ENCODE data around the gene MTMR11. TPM values are rescaled to one million over a fixed set of nuclear protein-coding genes. Genes with fewer than 3 reads are reported as not detected.
A peak's percentile ranks its signal among the peaks of the same experiment; 100 is the strongest.

MTMR11 gene
- total and polyA plus RNA-seq, 2 of the 13 experiments (the other 11 are each of a cell fraction or from before 2014, with no cell fraction given) = 0.49 to 2.8 TPM

DNA sequence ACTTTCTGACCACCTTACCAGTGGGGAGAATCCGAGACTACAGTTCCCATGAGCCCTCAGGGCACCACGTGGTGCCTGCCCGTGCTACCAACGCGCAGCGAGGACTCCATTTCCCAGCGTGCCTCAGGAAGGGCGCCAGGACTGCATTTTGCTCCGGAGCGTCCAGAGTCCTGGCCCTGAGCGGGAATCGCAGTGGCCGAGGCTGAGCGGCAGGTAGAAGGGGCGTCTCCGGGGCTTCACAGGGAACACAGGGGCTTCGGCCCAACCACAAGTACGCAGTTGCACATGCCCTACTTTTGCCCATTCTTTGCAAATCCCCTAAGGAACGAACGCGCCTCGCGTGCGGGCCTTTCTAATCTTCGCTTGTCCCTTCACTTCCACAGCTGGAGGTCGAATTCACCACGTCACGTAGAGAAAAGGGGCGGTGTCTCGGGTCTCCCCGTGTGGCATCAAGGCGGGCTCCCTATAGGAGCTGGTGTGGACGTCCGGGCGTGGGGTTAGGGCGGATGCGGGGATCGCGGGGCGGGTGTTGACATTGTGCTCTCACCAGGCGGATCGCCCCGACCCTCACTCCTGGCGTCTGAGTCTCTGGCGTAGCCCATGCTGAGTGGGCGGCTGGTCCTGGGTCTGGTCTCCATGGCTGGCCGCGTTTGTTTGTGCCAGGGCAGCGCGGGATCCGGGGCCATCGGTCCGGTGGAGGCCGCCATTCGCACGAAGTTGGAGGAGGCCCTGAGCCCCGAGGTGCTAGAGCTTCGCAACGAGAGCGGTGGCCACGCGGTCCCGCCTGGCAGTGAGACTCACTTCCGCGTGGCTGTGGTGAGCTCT lies 37.0 kb downstream of the MTMR11 start, which contains the start of gene BOLA1 (continued):
- TF ChIP-seq HNF4A (CRISPR knock-in tag; IDR thresholded peaks at IDR 0.05) (peak; percentile 74), ZNF143 (CRISPR knock-in tag; IDR thresholded peaks at IDR 0.05) (peak; percentile 98), NFYC (CRISPR knock-in tag; IDR thresholded peaks at IDR 0.05) (peak; percentile 72), NFKB2 (CRISPR knock-in tag; IDR thresholded peaks at IDR 0.05; ENCODE audit: borderline replicate concordance) (no peak), MYNN (CRISPR knock-in tag; IDR thresholded peaks at IDR 0.05; ENCODE audit: low read depth) (no peak), ELF1 (CRISPR knock-in tag; IDR thresholded peaks at IDR 0.05) (peak; percentile 80), HDAC2 (CRISPR knock-in tag; IDR thresholded peaks at IDR 0.05) (peak; percentile 28; the same call in 1 of the 2 replicates), TAF1 (CRISPR knock-in tag; IDR thresholded peaks at IDR 0.05) (peak; percentile 54; the same call in 1 of the 2 replicates), MED1 (CRISPR knock-in tag; IDR thresholded peaks at IDR 0.05) (peak; percentile 19; the same call in 1 of the 2 replicates), KAT2B (IDR thresholded peaks at IDR 0.05; ENCODE audit: borderline replicate concordance, low read depth, low read length) (no peak), HNRNPLL (IDR thresholded peaks at IDR 0.05; ENCODE audit: low read depth, low read length, poor library complexity, severe bottlenecking) (peak; percentile 29), ZNF430 (CRISPR knock-in tag; IDR thresholded peaks at IDR 0.05) (0 out of 2 replicates have a peak, but pooled peaks have one; percentile 42), HNRNPH1 (optimal IDR thresholded peaks at IDR 0.05; ENCODE audit: low read depth, low read length) (no peak), TOE1 (CRISPR knock-in tag; IDR thresholded peaks at IDR 0.05) (no peak), ZNF264 (CRISPR knock-in tag; IDR thresholded peaks at IDR 0.05) (no peak), TBX2 (CRISPR knock-in tag; IDR thresholded peaks at IDR 0.05; ENCODE audit: borderline replicate concordance) (peak; percentile 50; the same call in 1 of the 2 replicates), NCOA2 (CRISPR knock-in tag; IDR thresholded peaks at IDR 0.05) (peak; percentile 29; the same call in 1 of the 2 replicates), ZNF331 (CRISPR knock-in tag; IDR thresholded peaks at IDR 0.05) (peak; percentile 58; the same call in 1 of the 2 replicates), GTF3A (CRISPR knock-in tag; conservative IDR thresholded peaks at IDR 0.05) (no peak)
- TF ChIP-seq, protein P1, sequence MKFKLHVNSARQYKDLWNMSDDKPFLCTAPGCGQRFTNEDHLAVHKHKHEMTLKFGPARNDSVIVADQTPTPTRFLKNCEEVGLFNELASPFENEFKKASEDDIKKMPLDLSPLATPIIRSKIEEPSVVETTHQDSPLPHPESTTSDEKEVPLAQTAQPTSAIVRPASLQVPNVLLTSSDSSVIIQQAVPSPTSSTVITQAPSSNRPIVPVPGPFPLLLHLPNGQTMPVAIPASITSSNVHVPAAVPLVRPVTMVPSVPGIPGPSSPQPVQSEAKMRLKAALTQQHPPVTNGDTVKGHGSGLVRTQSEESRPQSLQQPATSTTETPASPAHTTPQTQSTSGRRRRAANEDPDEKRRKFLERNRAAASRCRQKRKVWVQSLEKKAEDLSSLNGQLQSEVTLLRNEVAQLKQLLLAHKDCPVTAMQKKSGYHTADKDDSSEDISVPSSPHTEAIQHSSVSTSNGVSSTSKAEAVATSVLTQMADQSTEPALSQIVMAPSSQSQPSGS (CRISPR knock-in tag; IDR thresholded peaks at IDR 0.05) = peak; percentile 75
- TF ChIP-seq, protein P2, sequence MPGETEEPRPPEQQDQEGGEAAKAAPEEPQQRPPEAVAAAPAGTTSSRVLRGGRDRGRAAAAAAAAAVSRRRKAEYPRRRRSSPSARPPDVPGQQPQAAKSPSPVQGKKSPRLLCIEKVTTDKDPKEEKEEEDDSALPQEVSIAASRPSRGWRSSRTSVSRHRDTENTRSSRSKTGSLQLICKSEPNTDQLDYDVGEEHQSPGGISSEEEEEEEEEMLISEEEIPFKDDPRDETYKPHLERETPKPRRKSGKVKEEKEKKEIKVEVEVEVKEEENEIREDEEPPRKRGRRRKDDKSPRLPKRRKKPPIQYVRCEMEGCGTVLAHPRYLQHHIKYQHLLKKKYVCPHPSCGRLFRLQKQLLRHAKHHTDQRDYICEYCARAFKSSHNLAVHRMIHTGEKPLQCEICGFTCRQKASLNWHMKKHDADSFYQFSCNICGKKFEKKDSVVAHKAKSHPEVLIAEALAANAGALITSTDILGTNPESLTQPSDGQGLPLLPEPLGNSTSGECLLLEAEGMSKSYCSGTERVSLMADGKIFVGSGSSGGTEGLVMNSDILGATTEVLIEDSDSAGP (CRISPR knock-in tag; IDR thresholded peaks at IDR 0.05; ENCODE audit: borderline replicate concordance) = peak; percentile 59; the same call in 1 of the 2 replicates
- TF ChIP-seq, protein P3, sequence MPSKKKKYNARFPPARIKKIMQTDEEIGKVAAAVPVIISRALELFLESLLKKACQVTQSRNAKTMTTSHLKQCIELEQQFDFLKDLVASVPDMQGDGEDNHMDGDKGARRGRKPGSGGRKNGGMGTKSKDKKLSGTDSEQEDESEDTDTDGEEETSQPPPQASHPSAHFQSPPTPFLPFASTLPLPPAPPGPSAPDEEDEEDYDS (CRISPR knock-in tag; IDR thresholded peaks at IDR 0.05) = peak; percentile 53
- TF ChIP-seq, protein P4, sequence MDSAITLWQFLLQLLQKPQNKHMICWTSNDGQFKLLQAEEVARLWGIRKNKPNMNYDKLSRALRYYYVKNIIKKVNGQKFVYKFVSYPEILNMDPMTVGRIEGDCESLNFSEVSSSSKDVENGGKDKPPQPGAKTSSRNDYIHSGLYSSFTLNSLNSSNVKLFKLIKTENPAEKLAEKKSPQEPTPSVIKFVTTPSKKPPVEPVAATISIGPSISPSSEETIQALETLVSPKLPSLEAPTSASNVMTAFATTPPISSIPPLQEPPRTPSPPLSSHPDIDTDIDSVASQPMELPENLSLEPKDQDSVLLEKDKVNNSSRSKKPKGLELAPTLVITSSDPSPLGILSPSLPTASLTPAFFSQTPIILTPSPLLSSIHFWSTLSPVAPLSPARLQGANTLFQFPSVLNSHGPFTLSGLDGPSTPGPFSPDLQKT (CRISPR knock-in tag; IDR thresholded peaks at IDR 0.05; ENCODE audit: borderline replicate concordance) = no peak
- TF ChIP-seq, protein P5, sequence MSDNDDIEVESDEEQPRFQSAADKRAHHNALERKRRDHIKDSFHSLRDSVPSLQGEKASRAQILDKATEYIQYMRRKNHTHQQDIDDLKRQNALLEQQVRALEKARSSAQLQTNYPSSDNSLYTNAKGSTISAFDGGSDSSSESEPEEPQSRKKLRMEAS (IDR thresholded peaks at IDR 0.05) = peak; percentile 71
- TF ChIP-seq, protein P6, sequence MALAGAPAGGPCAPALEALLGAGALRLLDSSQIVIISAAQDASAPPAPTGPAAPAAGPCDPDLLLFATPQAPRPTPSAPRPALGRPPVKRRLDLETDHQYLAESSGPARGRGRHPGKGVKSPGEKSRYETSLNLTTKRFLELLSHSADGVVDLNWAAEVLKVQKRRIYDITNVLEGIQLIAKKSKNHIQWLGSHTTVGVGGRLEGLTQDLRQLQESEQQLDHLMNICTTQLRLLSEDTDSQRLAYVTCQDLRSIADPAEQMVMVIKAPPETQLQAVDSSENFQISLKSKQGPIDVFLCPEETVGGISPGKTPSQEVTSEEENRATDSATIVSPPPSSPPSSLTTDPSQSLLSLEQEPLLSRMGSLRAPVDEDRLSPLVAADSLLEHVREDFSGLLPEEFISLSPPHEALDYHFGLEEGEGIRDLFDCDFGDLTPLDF (CRISPR knock-in tag; IDR thresholded peaks at IDR 0.05) = peak; percentile 91
